Activated CD8-positive, alpha-beta T cell treated with anti-CD3 and anti-CD28 coated beads for 36 hours (primary cell): Measurements from ENCODE around the gene CTDSP1. TPM values are rescaled to one million over a fixed set of nuclear protein-coding genes. Genes with fewer than 3 reads are reported as not detected.
A peak's percentile ranks its signal among the peaks of the same experiment; 100 is the strongest.

Experiments used
- ATAC-seq: fragments of 200-7000 bp; cut with Tn5 transposase; one replicate; pipeline ENCODE4 v1.10.0; 2021; ENCODE audit warnings: mild to moderate bottlenecking, moderate library complexity
- CTCF ChIA-PET: fragments of 350-600 bp; sonication (Branson Sonifier 250); formaldehyde crosslinking; loops from one replicate; lab custom pipeline; 2021; ENCODE audit warnings: antibody characterized with exemption; lab: Charles Lee
- POLR2A ChIA-PET: fragments of 350-600 bp; sonication (Branson Sonifier 250); formaldehyde crosslinking; loops from one replicate; lab custom pipeline; 2021; ENCODE audit warnings: antibody characterized with exemption; lab: Charles Lee
- DNase-seq: peaks from one replicate; pipeline ENCODE4 v3.0.0-alpha.2; 2020
- H3K27ac Mint-ChIP-seq: one replicate; pipeline ENCODE4 v1.8.0; 2021; ENCODE audit warnings: mild to moderate bottlenecking, mixed read lengths
- H3K27me3 Mint-ChIP-seq: one replicate; pipeline ENCODE4 v1.8.0; 2021; ENCODE audit warnings: mixed read lengths
- H3K36me3 Mint-ChIP-seq: one replicate; pipeline ENCODE4 v1.8.0; 2021; ENCODE audit warnings: low read depth, mixed read lengths
- H3K4me1 Mint-ChIP-seq: one replicate; pipeline ENCODE4 v1.8.0; 2021; ENCODE audit warnings: low read depth, mixed read lengths
- H3K4me3 Mint-ChIP-seq: one replicate; pipeline ENCODE4 v1.8.0; 2021; ENCODE audit warnings: mild to moderate bottlenecking, moderate library complexity, mixed read lengths
- H3K9me3 Mint-ChIP-seq: one replicate; pipeline ENCODE4 v1.8.0; 2021; ENCODE audit warnings: mixed read lengths
- CTCF ChIP-seq: fragments of 200-600 bp; IDR thresholded peaks from one replicate; pipeline ENCODE4 v1.8.0; 2022; ENCODE audit warnings: antibody characterized with exemption, mild to moderate bottlenecking
- intact Hi-C: fragments of 100-400 bp; cut with micrococcal nuclease; formaldehyde crosslinking; loops from one replicate; pipeline ENCODE4 v1.10.0; 2022
- microRNA-seq: library from miRNA; unstranded; fragments of <30 nt; microRNA quantifications from one replicate; pipeline ENCODE4 v1.2.0, GENCODE V29; 2022; ENCODE audit warnings: borderline microRNAs expressed, borderline replicate concordance
- total RNA-seq, 2 experiments: library from RNA; stranded (reverse); gene quantifications; one replicate each; pipeline ENCODE4 v1.2.3, GENCODE V29; 2021

The CTDSP1 gene
- total RNA-seq, 2 experiments from 2014 or later: 85.8 to 94.7 TPM

- Mint-ChIP-seq H3K36me3 (peaks cover 32% of the 10 kb centered on the region), H3K4me3 (no peak overlapping the region), H3K9me3 (no peaks in the 10 kb centered on the region), H3K27ac (no peak overlapping the region), H3K4me1 (no peaks in the 10 kb centered on the region), H3K27me3 (no peaks in the 10 kb centered on the region)
- ATAC-seq (no peak), DNase-seq (no peak)
- CTCF ChIA-PET: interaction anchor here (2.0 kb wide), 1 partner anchor 16 kb away, joined by 4 read pairs; no protein-coding TSS in a partner anchor
- POLR2A ChIA-PET: no interaction called here
- intact Hi-C loops: no loop called here
- TF ChIP-seq CTCF: no peak
These were observed 46.9 kb downstream of the CTDSP1 start for GRCh38 chr2:218446547-218446946.

- ChIA-PET POLR2A (no interaction called here), CTCF (interaction anchor here (2.0 kb wide), 1 partner anchor 16 kb away, joined by 4 read pairs; no protein-coding TSS in a partner anchor)
- TF ChIP-seq CTCF: no peak
- Mint-ChIP-seq H3K4me3 (no peak overlapping the region), H3K36me3 (peaks cover 35% of the 10 kb centered on the region), H3K4me1 (no peaks in the 10 kb centered on the region), H3K27ac (no peak overlapping the region), H3K27me3 (no peaks in the 10 kb centered on the region), H3K9me3 (no peaks in the 10 kb centered on the region)
- intact Hi-C loops: no loop called here
- ATAC-seq: no peak
- DNase-seq: no peak
These were observed 47.4 kb downstream of the CTDSP1 start for GRCh38 chr2:218447072-218447471.

GRCh38 chr2:218448934-218449333 is 49.3 kb downstream of the CTDSP1 start:
- ChIA-PET POLR2A (no interaction called here), CTCF (no interaction called here)
- Mint-ChIP-seq H3K36me3 (peaks cover 40% of the 10 kb centered on the region), H3K4me1 (no peaks in the 10 kb centered on the region), H3K27ac (no peak overlapping the region), H3K9me3 (no peaks in the 10 kb centered on the region), H3K27me3 (no peaks in the 10 kb centered on the region), H3K4me3 (no peak overlapping the region)
- intact Hi-C loops: no loop called here
- DNase-seq (no peak), ATAC-seq (no peak)
- TF ChIP-seq CTCF: no peak

GRCh38 chr2:218452079-218452478 is 52.4 kb downstream of the CTDSP1 start:
- CTCF ChIA-PET: no interaction called here
- Mint-ChIP-seq H3K4me1 (no peaks in the 10 kb centered on the region), H3K27ac (no peak overlapping the region), H3K36me3 (peaks cover 64% of the 10 kb centered on the region), H3K9me3 (peaks cover 1% of the 10 kb centered on the region), H3K27me3 (no peaks in the 10 kb centered on the region), H3K4me3 (no peak overlapping the region)
- TF ChIP-seq CTCF: no peak
- DNase-seq (no peak), ATAC-seq (no peak)
- POLR2A ChIA-PET: no interaction called here
- intact Hi-C loops: no loop called here

Small RNA genes within 50 kb of the gene (microRNA-seq; reads per million reads assigned to microRNA genes)
- gene MIR26B: 19,246 reads per million, percentile 99 among the genes with 10 or more reads in this experiment

Other genes starting within 250 kb of the CTDSP1 start
- gene CXCR1, start 232.9 kb upstream of the CTDSP1 start, total RNA-seq: not detected
- 100 to 1,000 TPM; 636 to 644 TPM for gene ARPC2, start 182.7 kb upstream of the CTDSP1 start, total RNA-seq
- under 1 TPM; 0.16 to 0.45 TPM for gene GPBAR1, start 138.9 kb upstream of the CTDSP1 start, total RNA-seq
- gene AAMP, start 129.7 kb upstream of the CTDSP1 start, total RNA-seq: 10 to 100 TPM; 75.8 to 82.8 TPM
- gene PNKD, start 129.3 kb upstream of the CTDSP1 start, total RNA-seq: 10 to 100 TPM; 19.8 to 24.4 TPM
- gene TMBIM1, start 107.4 kb upstream of the CTDSP1 start, total RNA-seq: 10 to 100 TPM; 53.5 to 57.9 TPM
- not detected for gene CATIP, start 43.0 kb upstream of the CTDSP1 start, total RNA-seq
- under 1 TPM; 0.13 to 0.23 TPM for gene SLC11A1, start 17.6 kb upstream of the CTDSP1 start, total RNA-seq
- gene VIL1, start 19.3 kb downstream of the CTDSP1 start, total RNA-seq: not detected
- 10 to 100 TPM; 51.7 to 53.2 TPM for gene USP37, start 168.5 kb downstream of the CTDSP1 start, total RNA-seq
- gene CNOT9, start 169.0 kb downstream of the CTDSP1 start, total RNA-seq: 100 to 1,000 TPM; 106 to 119 TPM
- under 1 TPM; 0.34 to 0.49 TPM for gene PLCD4, start 208.0 kb downstream of the CTDSP1 start, total RNA-seq